Activated CD4-positive, alpha-beta T cell treated with anti-CD3 and anti-CD28 coated beads for 36 hours (primary cell): ENCODE measurements around the gene GPR160. TPM values are rescaled to one million over a fixed set of nuclear protein-coding genes. Genes with fewer than 3 reads are reported as not detected.
"Not testable (repeated sequence)": the region's sequence is repeated elsewhere in the genome, so short reads cannot be mapped to it uniquely, and the experiment has no call there.

Source experiments
- ATAC-seq: fragments of 200-7000 bp; cut with Tn5 transposase; one replicate; pipeline ENCODE4 v1.10.0; 2021; ENCODE audit warnings: mild to moderate bottlenecking, moderate library complexity
- CTCF ChIA-PET: fragments of 350-600 bp; sonication (Branson Sonifier 250); formaldehyde crosslinking; loops from one replicate; lab custom pipeline; 2021; ENCODE audit warnings: antibody characterized with exemption; lab: Charles Lee
- POLR2A ChIA-PET: fragments of 350-600 bp; sonication (Branson Sonifier 250); formaldehyde crosslinking; loops from one replicate; lab custom pipeline; 2021; ENCODE audit warnings: antibody characterized with exemption, inconsistent platforms; lab: Charles Lee
- DNase-seq: peaks from one replicate; pipeline ENCODE4 v3.0.0-alpha.2; 2020
- H3K27ac Mint-ChIP-seq: one replicate; pipeline ENCODE4 v1.8.0; 2021; ENCODE audit warnings: mixed read lengths
- H3K27me3 Mint-ChIP-seq: one replicate; pipeline ENCODE4 v1.8.0; 2021; ENCODE audit warnings: mixed read lengths
- H3K36me3 Mint-ChIP-seq: one replicate; pipeline ENCODE4 v1.8.0; 2021; ENCODE audit warnings: low read depth, mixed read lengths
- H3K4me1 Mint-ChIP-seq: one replicate; pipeline ENCODE4 v1.8.0; 2021; ENCODE audit warnings: mixed read lengths
- H3K4me3 Mint-ChIP-seq: one replicate; pipeline ENCODE4 v1.8.0; 2021; ENCODE audit warnings: mild to moderate bottlenecking, moderate library complexity, mixed read lengths
- H3K9me3 Mint-ChIP-seq: one replicate; pipeline ENCODE4 v1.8.0; 2021; ENCODE audit warnings: low read depth, mixed read lengths
- intact Hi-C, 2 experiments: fragments of 100-400 bp; cut with DNase I in 1 of 2; cut with micrococcal nuclease in 1 of 2; formaldehyde crosslinking; loops; one replicate each; pipeline versions ENCODE4 v1.14.2 to v1.15.1; 2022 to 2024; cut with DNase I, micrococcal nuclease
- total RNA-seq, 2 experiments: library from RNA; stranded (reverse); gene quantifications; one replicate each; pipeline ENCODE4 v1.2.3, GENCODE V29; 2021

GPR160 gene
- total RNA-seq, 2 experiments from 2014 or later, result 9.4 to 11.1 TPM

- H3K4me3 Mint-ChIP-seq, result no peak overlapping the region
- no peaks in the 10 kb centered on the region for H3K27me3 Mint-ChIP-seq
- H3K27ac Mint-ChIP-seq, result no peak overlapping the region
- DNase-seq (no peak), ATAC-seq (no peak)
- intact Hi-C loops, result no loop called here
- ChIA-PET POLR2A (interaction anchor here (0.6 kb wide), 1 partner anchor 27 kb away, joined by 3 read pairs; no protein-coding TSS in a partner anchor), CTCF (no interaction called here)
- peaks cover 57% of the 10 kb centered on the region for H3K4me1 Mint-ChIP-seq
- peaks cover 10% of the 10 kb centered on the region for H3K36me3 Mint-ChIP-seq
- H3K9me3 Mint-ChIP-seq, result peaks cover 4% of the 10 kb centered on the region
These were observed 34.9 kb upstream of the GPR160 start for GRCh38 chr3:170002879-170003278.

DNA sequence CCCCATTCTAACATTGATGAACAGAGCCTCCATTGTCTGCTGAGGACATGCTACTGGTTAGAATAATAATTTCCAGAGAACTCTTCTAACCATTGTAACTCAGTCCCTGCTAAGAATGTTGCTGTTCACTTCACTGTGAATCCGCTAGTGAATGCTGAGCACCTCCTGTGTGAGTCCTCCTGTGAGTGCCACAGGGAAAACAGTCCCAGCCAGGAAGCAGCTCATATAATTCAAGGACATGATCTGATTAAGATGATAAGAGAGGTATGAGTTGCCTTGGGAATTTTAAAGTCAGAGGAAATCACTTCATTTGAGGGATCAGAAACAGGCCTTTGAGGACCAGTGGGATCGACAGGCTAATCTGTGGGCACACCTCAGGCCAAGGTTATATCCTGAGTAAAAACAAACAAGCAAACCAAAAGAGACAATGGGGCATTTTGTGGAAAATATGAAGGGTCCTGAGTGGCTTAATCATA is 33.9 kb upstream of the GPR160 start:
- intact Hi-C loops, result no loop called here
- H3K4me1 Mint-ChIP-seq, result peaks cover 53% of the 10 kb centered on the region
- POLR2A ChIA-PET, result interaction anchor here (0.5 to 0.7 kb wide), 2 partner anchors 18 to 162 kb away, joined by 3 to 6 read pairs; no protein-coding TSS in a partner anchor
- CTCF ChIA-PET, result no interaction called here
- H3K9me3 Mint-ChIP-seq, result peaks cover 4% of the 10 kb centered on the region
- DNase-seq (no peak), ATAC-seq (no peak)
- H3K4me3 Mint-ChIP-seq, result no peak overlapping the region
- H3K27ac Mint-ChIP-seq, result peak overlapping the region; percentile 18
- no peaks in the 10 kb centered on the region for H3K27me3 Mint-ChIP-seq
- peaks cover 6% of the 10 kb centered on the region for H3K36me3 Mint-ChIP-seq

DNA sequence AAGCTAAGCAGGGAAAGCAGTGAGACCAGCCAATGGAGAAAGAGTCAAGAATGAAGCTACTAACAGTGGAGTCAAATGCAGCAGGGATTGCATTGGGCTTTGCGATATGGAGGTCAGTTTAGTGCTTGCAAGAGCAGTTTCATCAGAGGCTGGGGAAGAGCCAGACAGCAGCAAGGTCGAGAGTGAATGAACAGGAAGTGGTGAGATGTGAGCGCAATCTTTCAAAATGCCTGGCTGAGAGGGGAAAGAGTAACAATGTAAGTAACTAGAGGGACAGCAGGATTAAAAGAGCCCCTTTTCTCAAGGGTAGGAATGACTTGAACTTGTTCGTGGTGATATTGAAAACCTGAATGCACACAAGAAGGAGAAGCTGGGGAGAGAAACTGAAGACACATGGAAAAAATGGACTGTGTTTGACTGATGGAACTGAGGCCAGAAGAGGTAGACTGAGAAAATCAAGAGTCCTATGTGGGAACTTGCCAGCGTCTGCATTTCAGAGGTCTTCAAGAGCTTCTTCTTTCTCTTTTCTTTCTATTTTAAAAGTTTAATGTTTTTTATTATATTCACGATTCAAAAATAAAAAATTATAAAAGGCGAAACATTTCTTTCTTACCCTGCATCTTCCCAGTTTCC is 30.6 kb upstream of the GPR160 start:
- peaks cover 37% of the 10 kb centered on the region for H3K4me1 Mint-ChIP-seq
- DNase-seq, result peak; percentile 65
- intact Hi-C loops, result no loop called here
- H3K36me3 Mint-ChIP-seq, result no peaks in the 10 kb centered on the region
- peak overlapping the region; percentile 54 for H3K4me3 Mint-ChIP-seq
- peak overlapping the region; percentile 88 for H3K27ac Mint-ChIP-seq
- ChIA-PET CTCF (interaction anchor here (0.7 to 2.2 kb wide), 6 partner anchors 14 to 410 kb away, joined by 3 to 8 read pairs (median 3); no protein-coding TSS in a partner anchor), POLR2A (interaction anchor here (0.8 kb wide), 1 partner anchor 58 kb away, joined by 4 read pairs; no protein-coding TSS in a partner anchor)
- peak; percentile 98 for ATAC-seq
- H3K9me3 Mint-ChIP-seq, result peaks cover 2% of the 10 kb centered on the region
- no peaks in the 10 kb centered on the region for H3K27me3 Mint-ChIP-seq

GRCh38 chr3:170010498-170010897 is 27.3 kb upstream of the GPR160 start:
- H3K4me3 Mint-ChIP-seq, result no peak overlapping the region
- ChIA-PET CTCF (no interaction called here), POLR2A (interaction anchor here (0.6 kb wide), 2 partner anchors 75 to 1215 kb away, joined by 3 read pairs; no protein-coding TSS in a partner anchor)
- no peaks in the 10 kb centered on the region for H3K27me3 Mint-ChIP-seq
- DNase-seq (no peak), ATAC-seq (no peak)
- no peak overlapping the region for H3K27ac Mint-ChIP-seq
- peaks cover 18% of the 10 kb centered on the region for H3K4me1 Mint-ChIP-seq
- no peaks in the 10 kb centered on the region for H3K36me3 Mint-ChIP-seq
- intact Hi-C loops, result no loop called here
- peaks cover 2% of the 10 kb centered on the region for H3K9me3 Mint-ChIP-seq

- no peaks in the 10 kb centered on the region for H3K9me3 Mint-ChIP-seq
- CTCF ChIA-PET, result interaction anchor here (0.9 to 1.1 kb wide), 2 partner anchors 9 to 150 kb away, joined by 3 read pairs; no protein-coding TSS in a partner anchor
- intact Hi-C loops, result no loop called here
These were observed 25.0 kb upstream of the GPR160 start for GRCh38 chr3:170012683-170013400.

GRCh38 chr3:170016057-170016456 is 21.7 kb upstream of the GPR160 start:
- intact Hi-C loops, result no loop called here
- POLR2A ChIA-PET, result no interaction called here
- Mint-ChIP-seq H3K36me3 (no peaks in the 10 kb centered on the region), H3K4me3 (no peak overlapping the region), H3K9me3 (no peaks in the 10 kb centered on the region), H3K4me1 (peaks cover 7% of the 10 kb centered on the region), H3K27ac (no peak overlapping the region), H3K27me3 (no peaks in the 10 kb centered on the region)
- ATAC-seq (no peak), DNase-seq (no peak)
- CTCF ChIA-PET, result no interaction called here

More at GRCh38 chr3:170012683-170013400, 25.0 kb upstream of the GPR160 start:
- Mint-ChIP-seq H3K4me1 (peaks cover 7% of the 10 kb centered on the region), H3K27ac (no peak overlapping the region), H3K27me3 (no peaks in the 10 kb centered on the region), H3K36me3 (no peaks in the 10 kb centered on the region), H3K4me3 (no peak overlapping the region)
- ATAC-seq (no peak), DNase-seq (no peak)
- POLR2A ChIA-PET, result interaction anchor here (0.9 kb wide), 1 partner anchor 8 kb away, joined by 3 read pairs; no protein-coding TSS in a partner anchor

GRCh38 chr3:170019306-170019705 is 18.5 kb upstream of the GPR160 start:
- POLR2A ChIA-PET, H3K4me1 Mint-ChIP-seq, H3K4me3 Mint-ChIP-seq, ATAC-seq, H3K27ac Mint-ChIP-seq, H3K27me3 Mint-ChIP-seq, DNase-seq, H3K36me3 Mint-ChIP-seq, H3K9me3 Mint-ChIP-seq, intact Hi-C loops: not testable (repeated sequence)
- CTCF ChIA-PET, result interaction anchor here (0.6 kb wide), 1 partner anchor 339 kb away, joined by 3 read pairs; no protein-coding TSS in a partner anchor

- Mint-ChIP-seq H3K36me3 (no peaks in the 10 kb centered on the region), H3K9me3 (no peaks in the 10 kb centered on the region), H3K27me3 (no peaks in the 10 kb centered on the region), H3K4me1 (peaks cover 7% of the 10 kb centered on the region), H3K27ac (no peak overlapping the region), H3K4me3 (no peak overlapping the region)
- ATAC-seq (peak; percentile 71), DNase-seq (no peak)
- intact Hi-C loops, result loop anchor here in 1 of 2 experiments (5.0 kb wide), 1 partner anchor 159 kb away; no protein-coding TSS in a partner anchor
- POLR2A ChIA-PET, result interaction anchor here (0.5 to 1.0 kb wide), 2 partner anchors 9 to 179 kb away, joined by 3 to 5 read pairs; no protein-coding TSS in a partner anchor
- CTCF ChIA-PET, result interaction anchor here (0.6 to 2.7 kb wide), 11 partner anchors 8 to 289 kb away, joined by 3 to 11 read pairs (median 4); no protein-coding TSS in a partner anchor
These were observed 16.7 kb upstream of the GPR160 start for GRCh38 chr3:170021083-170021482.

DNA sequence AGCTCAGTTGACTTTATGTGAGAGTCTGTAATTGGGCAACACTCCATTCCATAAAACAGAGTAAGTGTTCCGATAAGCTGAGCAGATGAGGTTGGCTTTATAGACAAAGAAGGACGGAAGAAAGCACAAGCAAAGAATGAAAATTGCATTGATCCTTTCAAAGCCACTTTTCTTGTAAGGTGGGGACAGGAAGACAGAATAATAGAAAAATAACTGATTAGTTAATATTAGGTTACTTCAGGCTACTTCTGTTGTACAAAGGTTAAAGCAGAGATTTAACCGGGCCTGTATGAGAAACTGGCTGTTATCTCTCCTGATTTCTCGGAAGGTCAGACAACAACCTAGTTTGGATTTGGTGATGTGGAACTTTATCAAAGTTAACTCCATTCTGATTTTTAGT is 15.5 kb upstream of the GPR160 start:
- no peak overlapping the region for H3K4me3 Mint-ChIP-seq

GRCh38 chr3:170023165-170023564 is 14.6 kb upstream of the GPR160 start:
- Mint-ChIP-seq H3K27me3 (no peaks in the 10 kb centered on the region), H3K27ac (no peak overlapping the region), H3K4me3 (no peak overlapping the region), H3K4me1 (peaks cover 13% of the 10 kb centered on the region), H3K36me3 (no peaks in the 10 kb centered on the region), H3K9me3 (no peaks in the 10 kb centered on the region)
- ChIA-PET POLR2A (no interaction called here), CTCF (interaction anchor here (1.1 kb wide), 1 partner anchor 42 kb away, joined by 5 read pairs; no protein-coding TSS in a partner anchor)
- intact Hi-C loops, result loop anchor here in 1 of 2 experiments (5.0 kb wide), 1 partner anchor 161 kb away; no protein-coding TSS in a partner anchor
- no peak for DNase-seq
- no peak for ATAC-seq

More for the DNA sequence above, 15.5 kb upstream of the GPR160 start:
- DNase-seq, result no peak
- ATAC-seq, result no peak
- CTCF ChIA-PET, result interaction anchor here (0.7 to 2.7 kb wide), 4 partner anchors 16 to 166 kb away, joined by 3 to 11 read pairs (median 6); no protein-coding TSS in a partner anchor
- Mint-ChIP-seq H3K4me1 (peaks cover 7% of the 10 kb centered on the region), H3K9me3 (no peaks in the 10 kb centered on the region), H3K36me3 (no peaks in the 10 kb centered on the region), H3K27me3 (no peaks in the 10 kb centered on the region), H3K27ac (no peak overlapping the region)
- POLR2A ChIA-PET, result interaction anchor here (0.6 kb wide), 2 partner anchors 19 to 1168 kb away, joined by 3 read pairs; no protein-coding TSS in a partner anchor
- intact Hi-C loops, result loop anchor here in 1 of 2 experiments (5.0 kb wide), 1 partner anchor 160 kb away; no protein-coding TSS in a partner anchor

- POLR2A ChIA-PET, result no interaction called here
- DNase-seq (no peak), ATAC-seq (no peak)
- Mint-ChIP-seq H3K4me3 (no peak overlapping the region), H3K9me3 (peaks cover 1% of the 10 kb centered on the region), H3K36me3 (no peaks in the 10 kb centered on the region), H3K4me1 (peaks cover 13% of the 10 kb centered on the region), H3K27ac (no peak overlapping the region), H3K27me3 (no peaks in the 10 kb centered on the region)
- intact Hi-C loops, result loop anchor here in 1 of 2 experiments (5.0 kb wide), 1 partner anchor 162 kb away; no protein-coding TSS in a partner anchor
- CTCF ChIA-PET, result no interaction called here
These were observed 13.2 kb upstream of the GPR160 start for GRCh38 chr3:170024581-170024980.
